ENCODE data around the gene JAZF1.

The JAZF1 gene

GRCh38 chr7:28133872-28134271 is 46.7 kb downstream of the JAZF1 start:
- TF ChIP-seq EGR1 (IDR thresholded peaks at IDR 0.05) (no peak), USF1 (IDR thresholded peaks at IDR 0.05) (no peak), RAD21 (IDR thresholded peaks at IDR 0.05; ENCODE audit: low read depth) (no peak), EP300 (IDR thresholded peaks at IDR 0.05; ENCODE audit: borderline replicate concordance) (no peak), MAX (IDR thresholded peaks at IDR 0.05) (no peak), TAF1 (IDR thresholded peaks at IDR 0.05; ENCODE audit: low read depth) (no peak), REST (IDR thresholded peaks at IDR 0.05; ENCODE audit: low read depth) (no peak)

- TF ChIP-seq USF1 (IDR thresholded peaks at IDR 0.05): no peak
- TF ChIP-seq EP300 (IDR thresholded peaks at IDR 0.05; ENCODE audit: borderline replicate concordance): no peak
- no peak for TF ChIP-seq TEAD4 (IDR thresholded peaks at IDR 0.05)
- no peak for TF ChIP-seq CEBPB (IDR thresholded peaks at IDR 0.05)
- TF ChIP-seq ZBTB7A (IDR thresholded peaks at IDR 0.05; ENCODE audit: low read depth): no peak
- no peak for TF ChIP-seq TAF1 (IDR thresholded peaks at IDR 0.05; ENCODE audit: low read depth)
- no peak for TF ChIP-seq EGR1 (IDR thresholded peaks at IDR 0.05)
Measured at GRCh38 chr7:28132959-28133870, 47.4 kb downstream of the JAZF1 start.

GRCh38 chr7:28130277-28130676 is 50.3 kb downstream of the JAZF1 start:
- TF ChIP-seq NFIC (IDR thresholded peaks at IDR 0.05): no peak
- TF ChIP-seq FOXM1 (IDR thresholded peaks at IDR 0.05; ENCODE audit: borderline replicate concordance, low read depth): no peak
- no peak for TF ChIP-seq CREB1 (IDR thresholded peaks at IDR 0.05; ENCODE audit: low read depth)
- TF ChIP-seq EP300 (IDR thresholded peaks at IDR 0.05; ENCODE audit: borderline replicate concordance): no peak
- TF ChIP-seq TEAD4 (IDR thresholded peaks at IDR 0.05): no peak
- no peak for TF ChIP-seq ZBTB7A (IDR thresholded peaks at IDR 0.05; ENCODE audit: low read depth)
- no peak for TF ChIP-seq RAD21 (IDR thresholded peaks at IDR 0.05; ENCODE audit: low read depth)
- no peak for TF ChIP-seq TAF1 (IDR thresholded peaks at IDR 0.05; ENCODE audit: low read depth)
- TF ChIP-seq EGR1 (IDR thresholded peaks at IDR 0.05): no peak
- TF ChIP-seq TCF12 (IDR thresholded peaks at IDR 0.05; ENCODE audit: low read depth): no peak
- no peak for TF ChIP-seq CEBPB (IDR thresholded peaks at IDR 0.05)
- no peak for TF ChIP-seq REST (IDR thresholded peaks at IDR 0.05; ENCODE audit: low read depth)

- TF ChIP-seq REST (IDR thresholded peaks at IDR 0.05; ENCODE audit: low read depth): no peak
- TF ChIP-seq NFIC (IDR thresholded peaks at IDR 0.05): no peak
- no peak for TF ChIP-seq YY1 (IDR thresholded peaks at IDR 0.05; ENCODE audit: low read depth)
Measured at GRCh38 chr7:28128608-28129007, 52.0 kb downstream of the JAZF1 start.

GRCh38 chr7:28126410-28127041 is 54.1 kb downstream of the JAZF1 start:
- TF ChIP-seq TAF1 (IDR thresholded peaks at IDR 0.05; ENCODE audit: low read depth): no peak
- TF ChIP-seq FOXM1 (IDR thresholded peaks at IDR 0.05; ENCODE audit: borderline replicate concordance, low read depth): no peak
- no peak for TF ChIP-seq ZBTB7A (IDR thresholded peaks at IDR 0.05; ENCODE audit: low read depth)
- no peak for TF ChIP-seq CREB1 (IDR thresholded peaks at IDR 0.05; ENCODE audit: low read depth)
- TF ChIP-seq CEBPB (IDR thresholded peaks at IDR 0.05): no peak
- no peak for TF ChIP-seq USF1 (IDR thresholded peaks at IDR 0.05)
- no peak for TF ChIP-seq YY1 (IDR thresholded peaks at IDR 0.05; ENCODE audit: low read depth)
